SW 1271 (cell line): Measurements from ENCODE around the gene CLPTM1.
"Not testable (repeated sequence)": the region's sequence is repeated elsewhere in the genome, so short reads cannot be mapped to it uniquely, and the experiment has no call there.

Experiments
- DNase-seq, 2 experiments: peaks; one replicate each; lab custom pipeline; 2025; lab: John Stamatoyannopoulos, UW

The CLPTM1 gene

DNA sequence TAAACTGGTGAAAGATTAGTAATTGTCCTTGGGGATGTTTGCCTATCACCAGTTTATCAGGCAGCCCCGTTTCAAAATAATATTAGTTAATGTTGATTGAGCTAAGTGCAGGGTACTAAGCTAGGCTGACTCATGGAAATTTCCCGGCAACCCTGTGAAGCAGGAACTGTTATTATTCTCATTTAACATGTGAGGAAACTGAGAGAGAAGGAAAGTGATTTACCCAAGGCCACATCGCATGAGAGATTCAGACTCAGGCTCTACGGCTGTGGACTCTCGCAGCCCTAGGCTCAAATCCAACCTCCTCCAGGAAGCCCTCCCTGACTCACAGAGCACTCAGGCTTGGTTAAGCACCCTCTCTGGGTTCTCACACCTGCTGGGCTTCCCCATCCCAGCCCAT lies 19.7 kb downstream of the CLPTM1 start:
- DNase-seq: no peak

DNA sequence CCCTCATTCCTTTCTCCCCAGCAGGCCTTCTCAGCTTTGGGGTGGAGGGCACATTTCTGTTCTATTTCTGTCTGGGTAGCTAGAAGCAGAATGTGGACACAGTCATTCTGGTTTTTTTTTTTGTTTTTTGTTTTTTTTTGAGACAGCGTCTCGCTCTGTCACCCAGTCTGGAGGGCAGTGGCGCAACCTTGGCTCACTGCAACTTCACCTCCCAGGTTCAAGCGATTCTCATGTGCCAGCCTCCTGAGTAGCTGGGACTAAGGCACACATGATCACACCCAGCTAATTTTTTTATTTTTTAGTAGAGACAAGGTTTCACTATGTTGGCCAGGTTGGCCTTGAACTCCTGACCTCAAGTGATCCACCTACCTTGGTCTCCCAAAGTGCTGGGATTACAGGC lies 20.3 kb downstream of the CLPTM1 start:
- no peak for DNase-seq

DNA sequence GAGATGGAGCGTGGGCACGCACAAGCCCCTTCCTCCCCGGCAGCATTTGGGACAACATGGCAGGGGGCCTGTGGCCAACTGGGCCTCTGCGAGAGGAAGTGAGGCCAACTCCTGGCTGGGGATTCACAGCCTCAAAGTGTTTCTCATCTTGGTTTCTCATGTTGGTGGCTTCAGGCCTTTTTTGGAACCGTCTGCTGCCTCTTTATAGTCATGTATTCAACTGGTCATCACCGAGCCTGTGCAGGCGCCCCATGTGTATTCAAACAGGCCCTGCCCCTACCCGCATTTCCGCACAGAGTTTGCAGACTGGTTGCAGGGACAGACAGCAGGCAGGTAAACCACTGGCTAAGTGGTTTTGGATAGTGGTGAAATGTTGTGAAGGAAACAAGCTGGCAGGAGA lies 28.8 kb downstream of the CLPTM1 start:
- no peak for DNase-seq

DNA sequence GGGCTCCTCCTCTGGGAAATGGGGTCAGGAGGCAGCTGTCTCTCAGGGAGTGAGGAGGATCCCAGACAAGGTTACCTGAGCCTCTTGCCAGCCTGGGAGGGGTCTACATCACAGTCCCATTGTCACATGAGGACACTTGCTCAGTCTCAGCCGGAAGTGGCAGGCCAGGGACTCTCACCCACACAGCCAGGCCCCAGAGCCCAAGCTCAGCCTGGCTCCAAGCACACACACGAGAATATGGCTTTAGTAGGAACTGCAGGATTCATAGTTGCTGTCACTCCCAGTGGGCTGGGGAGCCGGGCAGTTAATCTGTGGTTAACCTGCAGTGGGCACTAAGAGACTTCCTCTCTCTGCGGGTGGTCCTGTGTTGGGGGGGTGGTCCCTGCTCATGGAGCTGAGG lies 30.3 kb downstream of the CLPTM1 start:
- DNase-seq: no peak

GRCh38 chr19:44986389-44986788 lies 31.2 kb downstream of the CLPTM1 start:
- no peak for DNase-seq

- no peak for DNase-seq
Observed at GRCh38 chr19:44987148-44987675, 32.0 kb downstream of the CLPTM1 start.

- no peak for DNase-seq
Observed at GRCh38 chr19:44988273-44988672, 33.1 kb downstream of the CLPTM1 start.

DNA sequence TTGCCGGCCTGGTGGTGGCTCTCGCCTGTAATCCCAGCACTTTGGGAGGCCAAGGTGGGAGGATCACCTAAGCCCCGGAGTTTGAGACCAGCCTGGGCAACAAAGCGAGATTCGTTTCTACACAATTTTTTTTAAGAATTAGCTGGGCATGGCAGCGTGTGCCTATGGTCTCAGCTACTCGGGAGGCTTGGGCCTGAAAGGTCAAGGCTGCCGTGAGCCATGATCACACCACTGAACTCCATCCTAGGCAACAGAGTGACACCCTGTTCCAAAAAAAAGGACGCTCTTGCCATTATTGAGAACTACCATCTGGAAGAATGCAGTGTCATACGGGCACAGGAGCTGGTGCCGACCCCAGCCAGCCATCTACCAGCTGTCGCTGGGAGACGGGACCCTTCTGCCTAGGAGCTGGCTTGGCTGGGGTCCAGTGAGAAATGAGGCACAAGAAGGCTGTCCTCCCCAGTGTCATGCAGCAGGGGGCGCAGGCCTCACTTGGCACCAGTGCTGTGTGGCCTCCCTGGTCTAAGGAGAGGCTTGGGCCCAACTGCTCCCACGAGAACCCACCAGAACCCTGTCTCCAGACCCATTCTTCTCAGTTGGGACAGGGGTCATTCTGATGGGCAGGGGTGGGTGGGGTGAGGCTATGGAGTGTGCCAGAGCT lies 33.8 kb downstream of the CLPTM1 start:
- peak in 1 of 2 experiments; percentile 10 for DNase-seq

DNA sequence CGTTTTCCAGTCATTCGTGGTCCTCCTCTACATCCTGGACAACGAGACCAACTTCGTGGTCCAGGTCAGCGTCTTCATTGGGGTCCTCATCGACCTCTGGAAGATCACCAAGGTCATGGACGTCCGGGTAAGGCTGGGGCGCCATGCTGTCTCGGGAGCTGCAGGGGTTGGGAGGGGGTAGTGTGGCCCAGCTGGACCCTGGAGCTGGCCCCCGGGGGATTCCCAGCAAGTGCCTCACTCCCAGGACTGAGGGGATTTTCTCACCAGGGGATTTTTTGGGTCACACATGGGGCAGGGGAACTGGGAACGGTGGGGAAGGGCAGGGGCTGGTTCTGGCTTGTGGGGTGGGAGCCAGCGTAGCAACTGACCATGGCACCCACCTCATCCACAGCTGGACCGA lies 35.3 kb downstream of the CLPTM1 start:
- no peak for DNase-seq

DNA sequence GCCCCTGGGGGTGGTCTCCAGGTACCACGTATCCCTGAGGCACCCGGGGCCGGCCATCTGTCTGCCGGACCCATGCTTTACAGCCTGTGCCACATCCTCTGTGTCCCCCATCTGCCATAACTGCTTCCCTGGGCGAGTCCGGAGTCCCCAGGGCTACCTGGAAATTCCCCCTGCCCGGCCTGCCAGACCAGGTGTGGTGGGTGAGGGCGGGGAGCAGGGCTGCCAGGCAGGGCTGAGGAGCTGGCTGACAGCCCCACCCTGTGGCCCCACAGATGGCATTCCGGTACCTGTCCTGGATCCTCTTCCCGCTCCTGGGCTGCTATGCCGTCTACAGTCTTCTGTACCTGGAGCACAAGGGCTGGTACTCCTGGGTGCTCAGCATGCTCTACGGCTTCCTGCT lies 35.8 kb downstream of the CLPTM1 start:
- no peak for DNase-seq

GRCh38 chr19:44992336-44993163 lies 37.4 kb downstream of the CLPTM1 start:
- DNase-seq: no peak

- DNase-seq: no peak
Observed at GRCh38 chr19:44993526-44993925, 38.3 kb downstream of the CLPTM1 start.

DNA sequence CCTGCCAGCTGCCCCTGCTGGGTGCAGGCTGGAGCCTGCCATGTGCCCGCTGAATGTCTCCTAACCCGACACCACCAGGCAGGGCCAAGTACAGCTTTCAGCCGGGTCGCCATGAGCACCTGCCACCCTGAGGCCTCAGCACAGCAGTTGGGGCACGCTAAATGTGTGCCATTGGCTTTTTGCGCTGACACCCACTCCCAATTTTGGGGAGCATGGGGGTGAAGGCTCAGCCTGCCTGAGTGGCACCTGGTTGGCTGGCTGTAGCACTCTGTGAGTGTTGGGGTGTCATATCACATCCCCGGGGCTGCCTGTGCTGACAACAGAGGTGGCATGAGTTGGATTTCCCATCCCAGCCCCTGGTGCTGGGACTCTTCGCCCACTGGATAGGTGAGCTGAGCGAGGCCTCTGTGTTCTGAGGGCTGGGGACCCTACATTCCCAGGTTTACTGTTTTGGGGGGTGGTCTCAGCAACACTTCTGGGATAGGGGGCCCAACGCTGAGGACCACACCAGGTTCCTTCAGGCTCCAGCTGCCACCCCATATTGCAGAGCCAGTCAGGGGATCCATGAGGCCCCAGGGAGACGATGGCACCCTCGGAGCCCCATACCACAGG lies 38.9 kb downstream of the CLPTM1 start:
- DNase-seq: no peak

DNA sequence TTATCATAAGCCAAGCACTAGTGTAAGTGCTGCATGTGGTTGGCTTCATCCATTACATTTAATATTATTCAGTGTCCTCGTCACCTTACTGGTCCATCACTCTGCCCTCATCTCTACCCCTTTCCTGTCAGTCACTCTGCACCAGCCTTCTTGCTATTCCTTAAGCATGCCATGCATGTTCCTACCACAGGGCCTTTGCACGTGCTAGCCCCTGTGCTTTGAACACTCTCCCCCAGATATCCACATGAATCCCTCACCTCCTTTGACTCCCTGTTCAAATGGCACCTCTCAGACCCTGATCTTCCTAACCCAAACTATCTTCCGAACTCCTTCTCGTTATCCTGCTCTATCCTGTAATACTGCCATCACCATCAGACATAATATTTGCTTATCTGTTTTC lies 42.8 kb downstream of the CLPTM1 start:
- DNase-seq: no peak

- not testable (repeated sequence) for DNase-seq
Observed at GRCh38 chr19:44999131-44999925, 44.1 kb downstream of the CLPTM1 start.

DNA sequence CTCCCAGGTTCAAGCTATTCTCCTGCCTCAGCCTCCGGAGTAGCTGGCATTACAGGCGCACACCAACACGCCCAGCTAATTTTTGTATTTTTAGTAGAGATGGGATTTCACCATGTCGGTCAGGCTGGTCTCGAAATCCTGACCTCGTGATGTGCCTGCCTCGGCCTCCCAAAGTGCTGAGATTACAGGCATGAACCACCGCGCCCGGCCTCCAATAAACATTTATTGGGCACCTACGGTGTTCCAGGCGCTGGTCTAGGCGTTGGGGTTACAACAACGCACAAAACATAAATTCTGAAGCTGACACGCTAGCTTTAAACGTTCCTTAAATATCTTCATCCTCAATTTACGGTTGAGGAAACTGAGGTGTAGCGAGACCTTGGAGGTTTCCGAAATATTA lies 45.5 kb downstream of the CLPTM1 start:
- DNase-seq: not testable (repeated sequence)

- peak; percentile 55 to 71 for DNase-seq
Observed at GRCh38 chr19:45001087-45001739, 46.0 kb downstream of the CLPTM1 start, which contains the start of gene RELB. RELB (plus strand) TSS chr19:45001464; CDS start chr19:45001580, 116 bp downstream.

GRCh38 chr19:45003485-45003884 lies 48.3 kb downstream of the CLPTM1 start:
- no peak for DNase-seq

DNA sequence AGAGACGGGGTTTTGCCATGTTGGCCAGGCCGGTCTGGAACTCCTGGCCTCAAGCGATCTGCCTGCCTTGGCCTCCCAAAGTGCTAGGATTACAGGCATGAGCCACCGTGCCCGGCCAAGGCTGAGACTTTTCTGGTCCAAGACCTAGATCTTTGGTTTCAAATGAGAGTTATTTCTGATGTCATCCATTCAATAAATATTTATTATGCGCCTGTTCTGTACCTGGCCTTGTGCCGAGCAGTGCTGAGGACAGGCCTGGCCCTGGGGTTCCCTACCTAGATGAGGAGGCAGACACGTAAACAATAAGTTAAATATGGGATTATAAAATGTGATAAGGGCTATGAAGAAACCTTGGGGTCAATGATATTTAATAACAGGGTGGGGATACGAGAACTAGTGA lies 50.6 kb downstream of the CLPTM1 start:
- no peak for DNase-seq

DNA sequence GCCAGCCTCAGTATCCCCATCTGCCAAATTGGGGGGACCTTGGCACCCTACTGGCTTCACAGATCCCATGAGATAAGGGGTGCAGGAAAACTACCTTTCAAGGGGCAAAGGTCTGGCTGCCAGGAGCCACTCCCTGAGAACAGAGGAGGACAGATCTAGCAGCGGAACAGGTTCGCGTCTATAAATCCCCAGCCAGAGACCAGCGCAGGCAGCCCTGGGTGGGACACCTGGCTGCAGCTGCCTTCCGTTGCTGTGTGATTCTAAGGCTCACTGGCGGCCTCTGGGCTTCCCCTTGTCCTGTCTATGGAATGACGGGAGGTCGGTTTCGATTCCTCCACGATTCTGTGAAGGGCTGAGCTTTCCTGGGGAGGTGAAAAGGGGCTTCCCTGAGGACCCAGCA lies 53.4 kb downstream of the CLPTM1 start:
- DNase-seq: no peak

DNA sequence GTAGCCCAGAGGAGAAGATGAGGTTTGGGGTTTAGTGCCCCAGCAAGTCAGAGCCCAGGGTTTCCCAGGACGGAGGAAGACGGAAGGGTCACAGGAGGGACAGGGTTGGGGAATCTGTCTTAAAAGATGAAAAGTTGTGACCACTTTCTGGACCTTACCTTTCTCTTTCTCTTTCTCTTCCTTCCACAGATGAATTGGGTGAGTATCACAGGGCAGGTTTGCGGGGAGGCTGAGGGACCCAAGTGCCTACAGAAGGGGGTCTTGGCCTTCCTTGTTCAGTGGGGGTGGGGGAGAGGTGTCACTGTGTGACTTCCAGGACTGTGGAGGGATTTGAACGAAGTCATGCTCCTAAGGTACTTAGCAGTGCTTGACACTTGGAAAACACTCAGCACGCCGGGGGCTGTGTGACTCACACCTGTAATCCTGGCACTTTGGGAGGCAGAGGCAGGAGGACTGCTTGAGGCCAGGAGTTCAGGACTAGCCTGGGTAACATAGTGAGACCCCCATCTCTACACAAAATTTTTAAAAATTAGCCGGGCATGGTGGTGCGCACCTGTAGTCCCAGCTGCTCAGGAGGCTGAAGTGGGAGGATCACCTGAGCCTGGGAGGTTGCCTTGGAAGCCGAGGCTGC lies 54.6 kb downstream of the CLPTM1 start:
- no peak for DNase-seq
